ENCODE results near the gene OXSR1.
"Not testable (repeated sequence)": the region's sequence is repeated elsewhere in the genome, so short reads cannot be mapped to it uniquely, and the experiment has no call there.

Gene OXSR1

DNA sequence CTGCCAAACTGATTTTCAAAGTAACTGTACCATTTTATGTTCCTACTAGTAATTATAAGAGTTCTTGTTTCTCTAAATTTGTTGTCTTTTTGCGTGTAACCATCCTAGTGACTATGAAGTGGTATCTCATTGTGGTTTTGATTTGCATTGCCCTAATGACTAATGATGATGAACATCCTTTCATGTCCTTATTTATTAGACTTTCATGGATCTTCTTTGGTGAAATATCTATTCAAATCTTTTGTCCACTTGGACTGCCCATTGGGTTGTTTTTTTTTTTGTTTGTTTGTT lies 3.6 kb downstream of the OXSR1 start:
- no peak for DNase-seq

DNA sequence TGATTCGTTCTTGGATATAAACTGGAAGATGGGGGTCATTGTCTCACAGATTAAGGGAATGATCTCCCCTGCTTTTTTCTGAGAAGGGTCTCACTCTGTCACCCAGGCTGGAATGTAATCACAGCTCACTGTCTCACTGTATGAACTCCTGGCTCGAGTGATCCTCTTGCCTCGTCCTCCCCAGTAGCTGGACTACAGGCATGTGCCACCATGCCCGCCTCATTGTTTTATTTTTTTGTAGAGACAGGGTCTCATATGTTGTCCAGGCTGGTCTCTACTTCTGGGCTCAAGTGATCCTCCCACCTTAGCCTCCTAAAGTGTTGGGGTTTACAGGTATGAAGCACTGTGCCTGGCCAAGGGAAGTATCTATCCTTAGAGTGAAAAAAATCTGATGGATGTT lies 5.4 kb downstream of the OXSR1 start:
- no peak for DNase-seq

DNA sequence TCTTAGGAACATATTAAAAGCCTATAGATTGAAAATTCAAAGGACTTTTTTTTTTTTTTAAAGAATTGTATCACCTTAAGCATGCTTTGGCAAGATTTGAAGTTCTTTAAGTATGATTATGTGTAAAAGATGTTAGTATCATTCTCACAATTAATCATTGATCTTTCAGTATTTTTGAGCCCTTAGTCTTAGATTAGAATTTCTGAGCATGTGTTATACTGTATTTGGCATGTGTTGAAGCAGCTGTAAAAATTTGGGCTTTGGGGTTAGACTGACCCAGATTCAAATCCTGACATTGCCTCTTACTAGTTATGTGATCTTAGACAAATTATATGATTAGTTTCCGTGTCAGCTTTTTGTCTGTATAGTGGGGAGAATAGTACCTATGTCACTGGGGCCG lies 6.3 kb downstream of the OXSR1 start:
- DNase-seq = no peak

DNA sequence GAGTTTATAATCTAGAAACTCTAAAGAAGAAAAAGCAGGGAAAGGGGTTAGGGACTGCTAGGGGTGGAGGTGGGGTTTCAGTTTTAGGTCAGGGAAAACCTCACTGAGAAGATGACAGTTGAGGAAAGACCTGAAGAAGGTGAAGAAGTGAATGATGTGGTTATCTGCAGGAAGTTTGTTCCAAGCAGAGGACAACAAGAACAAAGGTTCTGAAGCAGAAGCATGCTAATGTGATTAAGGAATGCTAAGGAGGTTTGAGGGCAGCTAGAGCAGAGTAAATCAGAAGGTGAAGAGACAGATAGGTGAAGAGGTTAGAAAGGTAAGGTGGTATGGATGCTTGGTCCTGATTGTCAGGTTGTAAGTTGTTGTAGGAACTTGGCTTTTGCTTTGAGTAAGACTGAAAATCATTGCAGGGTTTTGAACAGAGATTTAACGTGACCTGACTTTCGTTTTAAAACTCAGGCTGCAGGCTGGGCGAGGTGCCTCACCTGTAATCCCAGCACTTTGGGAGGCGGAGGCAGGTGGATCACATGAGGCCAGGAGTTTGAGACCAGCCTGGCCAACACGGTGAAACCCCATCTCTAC lies 8.6 kb downstream of the OXSR1 start:
- no peak for DNase-seq

DNA sequence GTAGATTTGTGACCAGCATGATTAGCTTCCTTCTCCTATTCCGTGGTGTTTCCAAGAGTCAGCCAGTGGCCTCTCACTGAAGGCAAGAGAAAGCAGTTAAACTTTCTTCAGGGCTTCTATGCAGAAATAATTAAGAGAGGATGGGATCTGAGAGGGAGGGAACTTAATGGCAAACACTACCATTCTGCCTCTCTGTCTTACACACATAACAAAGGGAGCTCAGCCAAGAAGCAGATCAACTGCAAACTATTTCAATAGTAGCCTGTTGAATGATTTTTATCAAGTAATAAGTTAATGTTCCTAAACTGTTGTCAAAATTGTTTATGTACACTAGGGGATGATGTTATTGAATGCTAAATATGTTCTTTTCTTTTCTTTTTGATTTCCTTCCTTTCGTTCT lies 11.8 kb downstream of the OXSR1 start:
- DNase-seq = no peak

DNA sequence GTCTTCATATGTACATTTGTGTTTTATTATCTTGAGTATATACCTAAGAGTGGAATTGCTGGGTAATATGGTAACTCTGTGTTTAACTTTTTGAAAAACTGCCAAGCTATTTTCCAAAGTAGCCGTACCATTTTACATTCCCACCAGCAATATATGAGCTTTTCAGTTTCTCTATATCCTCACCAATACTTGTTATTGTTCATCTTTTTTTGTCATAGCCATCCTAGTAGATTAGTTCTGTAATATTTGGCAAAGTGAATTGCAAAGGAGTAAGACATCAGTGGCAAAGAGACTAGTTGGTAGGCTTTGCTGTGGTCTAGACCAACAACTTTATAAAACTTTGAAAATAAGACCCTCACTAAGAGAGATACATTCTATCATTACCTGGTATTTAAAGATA lies 21.4 kb downstream of the OXSR1 start:
- no peak for DNase-seq

DNA sequence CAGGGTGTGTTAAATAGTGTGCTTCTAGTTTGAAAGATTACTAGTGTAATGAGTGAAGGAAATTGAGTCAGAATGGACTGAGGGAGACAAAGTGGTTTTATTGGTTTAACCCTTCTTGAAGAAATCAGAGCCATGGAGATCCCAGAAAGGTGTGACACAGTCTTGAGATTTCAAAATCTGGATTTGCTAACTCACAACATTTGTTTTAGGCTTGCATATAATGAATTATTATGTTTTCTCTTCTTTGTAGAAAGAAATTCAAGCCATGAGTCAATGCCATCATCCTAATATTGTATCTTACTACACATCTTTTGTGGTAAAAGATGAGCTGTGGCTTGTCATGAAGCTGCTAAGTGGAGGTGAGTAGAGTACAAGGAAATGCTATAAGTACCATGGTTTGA lies 25.1 kb downstream of the OXSR1 start:
- no peak for DNase-seq

DNA sequence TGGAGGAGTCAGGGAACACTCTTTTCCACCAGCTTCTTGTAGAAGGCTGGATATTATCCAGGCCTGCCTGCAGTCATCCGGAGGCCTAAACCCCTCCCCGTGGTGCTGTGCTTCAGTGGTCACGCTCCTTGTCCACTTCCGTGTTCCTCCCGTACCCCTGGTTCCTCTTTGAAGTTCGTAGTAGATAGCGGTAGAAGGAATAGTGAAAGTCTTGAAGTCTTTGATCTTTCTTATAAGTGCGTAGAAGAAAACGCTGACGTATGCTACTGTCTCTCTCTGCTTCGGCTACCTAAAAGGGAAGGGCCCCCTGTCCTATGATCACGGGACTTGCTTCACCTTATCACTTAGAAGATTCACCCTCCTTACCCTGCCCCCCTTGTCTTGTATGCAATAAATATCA lies 37.6 kb downstream of the OXSR1 start:
- DNase-seq = not testable (repeated sequence)

DNA sequence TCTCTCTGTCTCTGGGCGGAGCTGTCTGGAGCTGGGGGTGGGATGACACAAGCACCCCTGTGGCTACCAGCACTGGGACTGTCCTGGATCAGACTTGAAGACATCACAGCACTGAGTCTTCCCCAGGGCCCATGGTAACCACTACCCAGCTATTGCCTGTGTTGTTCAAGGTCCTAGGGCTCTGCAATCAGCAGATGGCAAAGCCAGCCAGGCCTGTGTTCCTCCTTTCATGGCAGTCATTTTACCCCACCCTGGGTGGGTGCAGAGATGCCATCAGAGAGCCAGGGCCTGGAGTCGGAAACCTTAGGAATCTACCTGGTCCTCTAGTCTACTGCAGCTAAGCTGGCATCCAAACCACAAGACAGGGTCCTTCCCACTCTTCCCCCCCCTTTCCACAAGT lies 38.4 kb downstream of the OXSR1 start:
- no peak for DNase-seq

DNA sequence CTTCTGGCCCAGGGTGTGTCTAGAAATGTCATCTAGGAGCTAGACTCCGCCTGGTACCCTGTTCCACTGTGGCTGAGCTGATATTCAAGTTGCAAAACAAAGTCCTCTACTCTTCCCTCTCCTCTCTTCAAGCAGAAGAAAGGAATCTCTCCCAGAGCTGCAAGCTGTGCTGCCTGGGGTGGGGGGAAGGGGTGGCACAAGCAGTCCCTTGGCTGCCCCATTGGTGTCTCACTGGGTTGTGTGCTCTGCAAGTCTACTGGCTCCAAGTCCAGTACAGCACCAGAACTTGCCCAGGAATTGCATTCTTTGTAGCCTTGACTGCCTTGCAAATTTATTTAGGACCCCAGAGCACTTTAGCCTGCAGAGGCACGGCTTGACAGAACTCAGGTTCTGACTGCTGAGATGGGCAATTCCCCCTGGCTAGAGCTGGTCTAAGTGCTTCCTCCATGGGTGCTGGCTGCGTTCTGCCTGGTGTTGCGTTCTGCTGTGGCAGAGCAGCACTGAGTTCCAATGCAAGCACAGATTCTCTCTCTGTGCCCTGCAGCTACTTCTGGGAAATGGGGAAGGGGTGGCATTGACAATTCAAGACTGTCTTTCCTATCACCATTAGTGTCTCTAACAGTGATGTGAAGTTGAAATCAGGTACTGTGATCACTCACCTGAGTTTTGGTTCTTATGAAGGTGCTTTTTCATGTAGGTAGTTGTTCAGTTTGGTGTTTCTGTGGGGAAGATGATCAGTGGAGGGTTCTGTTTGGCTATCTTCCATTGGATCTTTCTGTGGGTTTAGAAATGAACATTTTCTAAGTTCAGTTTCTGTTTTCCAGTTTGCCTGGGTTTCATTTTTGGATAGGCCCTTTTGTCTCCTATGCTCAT lies 39.5 kb downstream of the OXSR1 start:
- peak; percentile 24 for DNase-seq

DNA sequence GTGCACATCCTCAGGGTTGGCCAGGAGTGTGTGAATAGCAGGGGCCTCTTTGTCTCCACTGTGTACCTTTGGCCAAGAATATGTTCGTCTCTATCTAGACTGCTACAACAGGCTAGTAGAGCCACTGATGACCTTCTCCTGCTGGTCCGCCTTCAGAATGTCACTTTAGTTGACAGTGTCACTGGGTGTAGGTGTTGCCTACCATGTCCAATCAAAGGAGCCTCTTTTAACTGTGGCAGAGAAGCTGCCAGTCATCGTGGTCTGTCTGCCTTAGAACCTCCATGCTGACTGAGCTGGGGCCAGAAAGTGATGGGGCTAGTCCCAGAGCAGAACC lies 40.1 kb downstream of the OXSR1 start:
- peak; percentile 66 for DNase-seq

DNA sequence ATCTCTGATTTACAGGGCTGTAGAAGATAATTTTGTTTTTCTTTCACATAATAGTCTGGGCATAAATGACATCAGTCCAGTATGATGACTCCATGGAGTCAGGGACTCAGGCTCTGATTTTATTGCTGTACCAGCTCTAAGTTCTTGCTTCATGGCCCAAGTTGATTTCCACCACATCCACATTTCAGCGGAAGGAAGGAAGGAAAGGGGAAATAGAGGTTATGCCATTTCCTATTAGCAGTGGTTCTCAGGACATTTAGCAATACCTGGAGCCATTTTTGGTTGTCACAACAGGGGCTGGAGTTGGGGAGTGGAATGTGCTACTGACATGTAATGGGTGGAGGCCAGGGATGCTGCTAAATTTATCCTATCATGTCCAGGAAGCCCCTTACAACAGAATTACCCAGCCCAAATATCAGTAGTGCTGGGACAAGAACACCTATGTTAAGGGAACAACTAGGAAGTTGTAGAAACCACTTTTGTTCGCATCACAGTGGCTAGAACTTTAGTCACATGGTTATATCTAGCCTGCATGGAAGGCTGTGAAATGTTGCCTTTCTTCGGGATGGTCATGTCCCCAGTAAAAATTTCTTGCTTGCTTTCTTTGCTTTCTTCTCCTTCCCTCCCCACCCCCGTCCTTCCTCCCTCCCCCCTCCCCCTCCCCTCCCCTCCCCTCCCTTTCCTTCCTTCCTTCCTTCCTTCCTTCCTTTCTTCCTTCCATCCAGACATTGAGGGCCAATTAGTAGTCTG lies 42.1 kb downstream of the OXSR1 start:
- no peak for DNase-seq

DNA sequence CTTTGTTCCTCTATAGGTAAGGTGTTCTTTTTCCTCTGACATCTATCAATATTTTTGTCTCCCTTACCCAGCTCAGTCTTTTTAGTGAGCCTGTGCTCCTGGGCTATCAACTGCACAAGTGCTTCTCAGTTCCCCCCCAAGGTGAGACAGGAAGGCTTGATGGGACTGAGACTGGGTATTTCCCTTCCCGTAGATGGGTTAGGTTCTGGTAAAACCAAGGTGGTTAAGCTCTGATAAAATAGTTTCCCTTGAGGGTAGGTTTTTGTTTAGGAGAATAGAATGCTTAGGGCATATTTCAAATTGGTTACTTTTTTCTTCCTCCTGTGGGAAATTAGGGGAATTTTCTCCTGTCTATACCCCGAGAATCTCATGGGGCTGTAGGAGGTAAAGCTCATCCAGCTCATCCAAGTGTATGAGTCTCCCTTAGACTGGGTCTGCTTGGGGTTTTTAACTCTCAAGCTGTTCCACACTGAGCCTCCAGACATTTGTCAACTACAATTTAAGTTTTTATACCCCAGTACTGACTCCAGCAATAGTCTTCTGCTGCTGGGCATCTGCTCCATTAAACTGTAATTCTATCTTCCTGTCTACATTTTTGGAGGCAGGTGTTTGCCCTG lies 44.9 kb downstream of the OXSR1 start:
- no peak for DNase-seq

DNA sequence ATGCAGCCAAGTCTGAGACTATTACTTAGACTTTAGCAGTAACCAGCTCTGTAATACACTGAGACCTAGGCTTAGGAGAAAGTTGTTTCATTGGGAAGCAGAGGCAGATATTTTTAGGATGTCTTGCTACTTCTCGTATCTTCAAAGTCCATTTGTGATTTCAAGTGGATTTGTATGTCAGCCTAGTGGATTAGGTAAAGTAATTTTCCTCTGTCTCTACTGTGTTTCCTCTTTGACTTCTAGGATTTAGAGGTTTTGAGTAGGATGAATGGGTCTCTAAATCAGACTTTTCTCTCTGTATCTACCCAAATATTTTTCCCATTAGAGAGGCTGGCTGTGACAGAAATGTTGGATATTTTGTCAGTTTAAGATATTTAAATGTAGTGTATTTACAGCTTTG lies 46.8 kb downstream of the OXSR1 start:
- DNase-seq = no peak

DNA sequence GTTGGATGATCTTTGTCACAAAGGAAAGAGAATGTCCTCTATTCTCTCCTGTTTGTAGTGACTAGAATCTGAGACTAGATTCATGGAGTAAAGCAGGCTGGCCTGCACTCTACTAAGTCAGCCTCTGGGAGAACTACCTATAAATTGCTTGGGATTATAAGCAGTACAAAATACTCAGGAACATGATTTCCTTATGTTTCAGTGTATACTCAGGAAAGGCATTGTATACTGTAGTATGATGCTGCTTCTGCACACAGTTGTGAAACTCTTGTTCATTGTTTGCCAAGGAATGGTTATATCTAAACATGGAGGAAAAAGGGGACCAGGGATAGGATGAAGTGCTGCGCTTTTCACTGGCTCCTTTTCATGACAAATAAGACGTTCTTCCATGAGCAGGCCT lies 49.2 kb downstream of the OXSR1 start:
- DNase-seq = no peak

DNA sequence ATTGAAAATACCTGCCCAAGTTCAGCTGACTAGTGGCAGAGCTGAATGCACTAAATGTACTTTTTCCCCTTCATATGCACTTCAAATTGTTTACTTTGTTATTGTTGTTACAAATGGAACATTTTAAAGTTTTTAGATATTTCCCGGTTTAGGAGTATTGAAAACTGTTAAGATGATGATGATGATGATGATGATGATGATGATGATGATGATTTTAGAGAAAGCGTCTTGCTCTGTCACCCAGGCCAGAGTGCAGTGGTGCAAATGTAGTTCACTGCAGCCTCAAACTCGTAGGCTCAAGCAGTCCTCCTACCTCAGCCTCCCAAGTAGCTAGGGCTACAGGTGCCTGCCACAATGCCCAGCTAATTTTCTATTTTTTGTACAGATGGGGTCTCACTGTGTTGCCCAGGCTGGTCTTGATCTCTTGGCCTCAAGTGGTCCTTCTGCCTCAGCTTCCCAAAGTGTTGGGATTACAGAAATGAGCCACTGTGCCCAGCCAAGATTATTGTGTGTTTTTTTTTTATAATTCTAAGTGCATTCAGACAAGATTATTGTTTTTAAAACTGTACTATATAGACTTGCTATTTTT lies 54.4 kb downstream of the OXSR1 start:
- DNase-seq = no peak

DNA sequence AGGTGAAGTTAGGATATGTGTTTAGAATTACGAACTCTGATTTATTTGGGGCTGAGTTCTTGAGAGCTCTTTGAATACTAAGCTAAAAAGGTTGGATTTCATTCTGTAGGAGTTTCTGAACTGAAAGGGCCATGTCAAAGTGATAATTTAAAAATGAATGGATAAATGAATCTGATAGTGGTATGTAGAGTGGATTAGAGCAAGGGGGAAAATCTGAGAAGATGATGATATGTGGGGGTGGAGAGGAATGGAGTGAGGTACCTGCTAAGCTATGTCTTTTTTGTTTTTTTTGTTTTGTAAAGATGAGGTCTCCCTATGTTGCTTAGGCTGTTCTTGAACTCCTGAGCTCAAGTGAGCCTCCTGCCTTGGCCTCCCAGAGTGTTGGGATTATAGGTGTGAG lies 55.7 kb downstream of the OXSR1 start:
- DNase-seq = no peak

DNA sequence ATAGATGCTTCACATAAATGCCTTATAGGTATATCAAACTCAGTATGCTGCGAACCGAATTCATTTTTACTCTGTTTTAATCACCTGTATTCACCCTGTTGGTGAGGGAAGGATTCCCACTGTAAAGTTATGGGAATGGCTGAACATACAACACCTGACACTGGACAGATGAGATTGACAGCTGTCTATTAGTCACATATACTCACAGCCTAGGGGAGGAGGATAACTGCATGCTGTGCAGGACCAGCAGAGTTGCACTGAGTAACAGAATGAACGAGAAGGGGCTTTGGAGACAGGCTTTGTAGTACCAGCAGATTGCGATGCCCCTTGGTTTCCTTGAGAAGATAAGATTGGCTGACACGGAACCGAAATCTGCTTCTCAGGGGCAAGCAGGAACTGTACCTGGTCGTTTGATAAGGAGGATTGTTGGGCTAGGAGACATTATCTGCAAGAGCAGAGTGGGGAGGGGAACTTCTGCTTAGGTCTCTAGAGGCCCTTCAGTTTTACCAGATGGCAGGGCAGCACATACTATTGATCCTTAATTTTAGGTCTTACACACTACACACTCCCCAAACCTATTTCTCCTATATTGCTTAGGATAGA lies 56.8 kb downstream of the OXSR1 start:
- peak; percentile 89 for DNase-seq

DNA sequence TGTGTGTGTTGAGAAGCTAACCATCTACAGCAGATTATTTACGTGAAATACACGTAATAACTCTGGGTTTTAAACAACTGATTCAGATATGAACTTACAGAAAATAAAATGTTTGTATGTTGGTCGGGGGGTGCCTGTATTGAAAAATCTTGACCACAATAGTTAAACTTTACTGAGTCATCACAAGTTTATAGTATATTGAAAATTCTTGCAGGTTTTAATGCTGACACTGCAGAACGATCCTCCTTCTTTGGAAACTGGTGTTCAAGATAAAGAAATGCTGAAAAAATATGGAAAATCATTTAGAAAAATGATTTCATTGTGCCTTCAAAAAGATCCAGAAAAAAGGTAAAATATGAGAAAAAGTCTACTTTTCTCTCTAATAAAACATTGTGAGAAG lies 59.0 kb downstream of the OXSR1 start:
- DNase-seq = no peak

DNA sequence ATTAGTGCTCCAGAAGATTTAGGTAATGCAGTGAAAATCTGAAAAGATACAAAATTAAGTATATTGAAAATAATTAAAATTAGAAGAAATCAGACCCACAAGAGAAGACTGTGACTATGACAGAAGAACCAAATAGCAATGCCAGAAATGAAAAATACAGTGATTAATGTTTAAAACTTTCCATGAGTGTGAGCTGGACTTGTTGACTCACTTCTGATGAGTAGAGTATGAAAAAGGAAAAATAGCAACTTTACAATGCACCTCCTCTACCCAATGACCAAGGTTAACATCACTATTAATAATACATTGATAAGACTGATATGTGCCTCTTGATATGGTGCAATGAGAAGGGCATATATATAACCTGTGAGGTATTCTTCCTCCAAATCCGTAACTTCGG lies 60.9 kb downstream of the OXSR1 start:
- no peak for DNase-seq

DNA sequence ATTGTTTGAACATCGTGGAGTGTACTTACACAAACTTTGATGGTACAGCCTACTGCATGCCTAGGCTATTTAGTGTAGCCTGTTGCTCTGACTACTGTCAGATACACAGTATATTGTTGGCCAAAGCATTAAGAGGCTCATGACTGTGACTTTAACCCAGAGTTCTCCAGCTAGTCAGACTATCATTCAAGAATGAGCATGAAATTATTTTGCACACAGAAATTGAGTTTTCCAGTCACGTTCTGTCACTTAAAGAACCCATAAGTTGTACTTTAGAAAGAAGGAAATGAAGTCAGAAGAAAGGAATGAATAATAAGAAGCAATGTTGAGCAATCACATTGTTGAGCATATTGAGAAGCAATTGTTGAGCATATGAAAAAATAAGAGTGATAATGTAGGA lies 62.7 kb downstream of the OXSR1 start:
- DNase-seq = no peak

DNA sequence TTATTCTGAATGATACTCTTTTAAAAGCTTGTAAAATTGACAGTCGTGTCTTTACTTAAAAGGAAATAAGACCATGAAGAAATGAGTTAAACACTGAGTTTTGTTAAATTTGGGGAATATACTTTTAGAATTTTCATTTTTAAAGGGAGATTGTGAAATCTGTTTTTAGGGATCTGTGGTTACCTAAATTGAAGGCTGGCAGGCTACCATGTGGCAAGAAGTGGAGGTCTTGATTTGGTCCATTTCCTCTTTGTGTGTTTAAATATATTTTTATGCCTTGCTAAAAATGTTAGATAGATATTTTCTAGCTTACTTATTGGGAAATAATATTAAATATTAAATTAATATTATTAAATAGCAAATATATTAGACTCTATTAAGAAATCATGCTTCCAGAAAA lies 63.7 kb downstream of the OXSR1 start:
- no peak for DNase-seq

DNA sequence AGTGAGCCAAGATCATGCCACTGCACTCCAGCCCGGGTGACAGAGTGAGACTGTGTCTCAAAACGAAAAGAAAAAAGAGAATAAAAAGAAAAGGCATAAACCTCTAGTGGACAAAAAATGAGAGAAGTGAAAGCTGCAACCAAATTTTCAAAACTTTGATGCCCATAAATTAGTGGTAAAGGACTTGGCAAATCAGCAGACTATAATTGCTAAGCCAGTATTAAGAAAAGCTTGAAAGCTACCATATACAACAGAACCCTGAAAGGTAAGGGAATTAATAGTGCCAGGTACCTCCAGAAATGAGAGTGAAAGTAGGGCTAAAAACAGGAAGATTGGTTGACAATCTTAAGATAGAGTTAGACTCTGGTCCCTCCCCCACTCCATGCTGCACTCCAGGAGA lies 67.4 kb downstream of the OXSR1 start:
- no peak for DNase-seq
